Activated CD4-positive, alpha-beta T cell treated with anti-CD3 and anti-CD28 coated beads for 1 hour (primary cell): ENCODE measurements around the gene CNTNAP2.
"Not testable (repeated sequence)": the region's sequence is repeated elsewhere in the genome, so short reads cannot be mapped to it uniquely, and the experiment has no call there.

Source experiments
- DNase-seq: peaks from one replicate; pipeline ENCODE4 v3.0.0-alpha.2; 2020

Gene CNTNAP2

DNA sequence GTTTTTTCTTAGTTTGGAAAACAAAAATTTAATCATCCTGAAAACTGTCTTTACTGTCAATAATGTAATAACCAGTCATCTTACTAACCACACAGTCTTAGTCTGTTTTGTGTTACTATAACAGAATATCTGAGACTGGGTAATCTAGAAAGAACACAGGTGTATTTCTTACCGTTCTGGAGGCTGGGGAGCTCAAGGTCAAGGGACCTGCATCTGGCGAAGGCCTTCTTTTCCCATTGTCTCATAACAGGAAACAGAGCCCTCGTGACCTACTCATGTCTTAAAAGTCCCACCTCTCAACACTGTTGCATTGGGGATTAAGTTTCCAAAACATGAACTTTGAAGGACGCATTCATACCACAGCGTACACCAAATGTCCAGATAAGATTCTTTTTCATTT, 932.3 kb downstream of the CNTNAP2 start:
- DNase-seq = no peak

DNA sequence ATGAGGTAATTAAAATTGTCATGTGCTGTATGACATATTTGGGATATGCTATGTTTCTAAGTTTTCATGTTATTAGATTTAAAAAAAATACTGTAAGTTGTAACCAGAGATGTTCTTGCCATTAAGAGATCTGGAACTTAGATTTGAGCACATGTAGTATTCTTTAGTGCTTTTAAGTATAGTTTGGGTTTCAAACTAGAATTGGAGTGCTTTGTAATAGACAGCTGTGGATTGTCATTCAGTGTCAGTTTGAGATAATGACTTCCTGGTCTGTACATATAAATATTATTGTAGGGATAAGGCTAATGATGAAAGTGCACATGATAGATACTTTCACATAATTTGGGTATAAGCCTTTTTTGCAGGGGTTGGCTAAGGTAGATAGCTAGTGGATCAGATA, 936.2 kb downstream of the CNTNAP2 start:
- no peak for DNase-seq

DNA sequence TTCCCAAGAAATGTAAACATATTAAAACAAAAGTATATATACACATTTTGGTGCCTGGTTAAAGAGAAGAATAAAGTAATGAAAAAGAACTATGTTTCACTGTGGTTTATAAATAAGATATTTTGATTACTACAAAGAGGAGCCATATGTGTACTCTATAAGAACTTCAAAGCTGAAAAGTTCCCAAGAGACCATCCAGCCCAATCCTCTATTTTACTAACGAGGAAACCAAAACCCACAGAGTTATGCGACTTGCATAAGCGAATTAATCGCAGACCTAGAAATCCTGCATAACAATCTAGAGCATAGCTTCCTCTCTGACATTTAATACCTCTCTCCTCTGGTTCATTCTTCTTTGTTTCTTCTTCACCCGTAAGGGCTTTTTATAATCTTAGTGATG, 937.1 kb downstream of the CNTNAP2 start:
- no peak for DNase-seq

DNA sequence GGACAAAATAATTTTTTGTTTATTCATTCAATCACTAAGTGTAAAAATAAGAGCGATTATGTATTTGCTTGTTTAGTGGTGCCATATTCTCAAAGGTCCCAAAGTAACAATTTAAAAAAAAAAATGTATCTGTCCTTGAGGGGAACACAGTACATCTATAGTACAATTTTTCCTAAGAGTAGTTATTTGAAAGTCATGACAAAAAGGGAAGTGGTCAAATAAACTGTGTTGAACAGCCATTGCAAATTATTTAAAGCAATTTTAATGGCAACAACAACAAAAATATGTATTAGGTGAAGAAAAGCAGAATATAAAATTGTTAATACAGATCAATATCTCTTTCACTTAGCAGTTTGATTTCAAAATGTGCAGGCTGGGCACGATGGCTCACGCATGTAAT, 943.5 kb downstream of the CNTNAP2 start:
- no peak for DNase-seq

DNA sequence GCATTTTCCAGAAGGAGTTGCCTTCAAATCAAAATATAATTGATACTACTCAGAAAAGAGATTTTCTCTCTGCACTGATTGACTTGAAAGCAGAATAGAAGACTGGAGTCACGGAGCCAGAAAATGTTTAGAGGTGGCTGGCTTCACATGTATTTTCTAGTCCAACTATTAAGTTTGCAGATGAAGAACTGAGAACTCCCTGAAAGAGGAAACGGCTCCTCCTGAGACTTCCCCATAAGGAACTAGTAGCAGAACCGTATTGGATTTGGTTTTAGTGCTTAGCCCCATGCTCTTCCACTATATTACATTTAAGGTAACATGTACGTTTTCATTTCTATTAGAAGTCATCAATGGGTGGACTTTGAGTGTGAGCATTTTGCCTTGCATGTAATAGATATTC, 946.3 kb downstream of the CNTNAP2 start:
- DNase-seq = no peak

DNA sequence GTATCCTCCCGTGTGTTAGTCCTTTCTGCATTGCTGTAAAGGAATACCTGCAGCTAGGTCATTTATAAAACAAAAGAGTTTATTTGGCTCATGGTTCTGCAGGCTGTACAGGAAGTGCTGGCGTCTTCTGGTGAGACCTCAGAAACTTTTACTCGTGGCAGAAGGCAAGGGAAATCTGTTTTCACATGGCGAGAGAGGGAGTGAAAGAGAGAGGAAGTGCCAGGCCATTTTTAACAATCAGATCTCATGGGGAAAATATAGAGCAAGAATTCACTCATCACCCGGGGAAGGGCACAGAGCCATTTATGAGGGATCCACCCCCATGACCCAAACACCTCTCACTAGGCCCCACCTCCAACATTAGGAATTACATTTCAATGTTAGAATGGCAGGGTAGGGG, 952.2 kb downstream of the CNTNAP2 start:
- DNase-seq = no peak

DNA sequence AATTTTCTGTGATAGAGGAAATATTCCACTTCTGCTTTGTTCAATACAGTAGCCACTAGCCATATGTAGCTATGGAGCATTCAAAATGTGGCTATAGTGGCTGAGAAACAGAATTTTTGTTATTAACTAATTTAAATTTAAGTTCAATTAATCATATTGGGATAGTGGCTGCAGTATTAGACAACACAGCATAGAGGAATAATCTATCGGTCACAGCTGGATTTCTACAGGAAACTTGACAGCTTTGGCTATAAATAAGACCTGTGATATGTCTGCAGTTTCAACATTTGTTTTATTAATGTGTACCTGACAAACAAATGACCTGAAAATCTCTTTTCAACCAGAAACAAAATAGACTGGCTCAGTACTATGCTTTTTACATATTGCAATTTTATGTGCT, 953.2 kb downstream of the CNTNAP2 start:
- no peak for DNase-seq

DNA sequence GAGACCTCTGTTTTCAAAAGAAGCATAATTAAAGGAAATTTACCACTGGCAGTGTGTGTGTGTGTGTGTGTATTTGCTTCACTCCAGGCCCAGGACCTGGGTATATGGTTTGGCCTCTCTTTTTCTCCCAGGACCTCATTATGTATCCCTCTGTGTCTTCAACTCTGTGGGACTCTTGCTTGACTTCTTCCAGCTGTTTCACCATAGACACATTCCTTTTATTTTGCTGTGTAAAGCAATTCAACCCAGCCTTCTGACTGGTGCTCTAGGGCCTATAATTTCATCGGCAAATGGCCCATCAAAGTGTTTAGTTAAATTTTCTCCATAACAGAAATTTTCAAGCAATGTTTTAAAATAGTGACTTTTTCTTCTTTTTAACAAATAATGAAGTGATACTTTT, 954.3 kb downstream of the CNTNAP2 start:
- no peak for DNase-seq

DNA sequence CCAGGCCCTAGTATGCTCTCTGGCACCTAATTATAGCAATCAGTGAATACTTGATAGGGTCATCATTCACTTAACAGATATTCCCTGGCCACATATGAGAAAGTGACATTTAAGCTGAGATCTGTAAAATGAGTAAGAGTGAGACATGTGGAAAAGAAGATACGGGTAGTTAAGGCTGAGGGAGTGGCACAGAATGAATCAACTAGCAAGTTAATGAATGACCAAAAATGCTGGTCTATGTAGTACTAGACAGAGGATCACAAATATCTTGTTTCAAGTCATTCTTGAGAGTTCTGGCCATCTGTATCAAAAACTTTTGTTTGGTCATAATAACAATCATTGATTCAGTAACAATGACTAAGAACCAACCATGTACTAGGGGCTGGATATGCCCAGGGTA, 954.9 kb downstream of the CNTNAP2 start:
- DNase-seq = no peak

DNA sequence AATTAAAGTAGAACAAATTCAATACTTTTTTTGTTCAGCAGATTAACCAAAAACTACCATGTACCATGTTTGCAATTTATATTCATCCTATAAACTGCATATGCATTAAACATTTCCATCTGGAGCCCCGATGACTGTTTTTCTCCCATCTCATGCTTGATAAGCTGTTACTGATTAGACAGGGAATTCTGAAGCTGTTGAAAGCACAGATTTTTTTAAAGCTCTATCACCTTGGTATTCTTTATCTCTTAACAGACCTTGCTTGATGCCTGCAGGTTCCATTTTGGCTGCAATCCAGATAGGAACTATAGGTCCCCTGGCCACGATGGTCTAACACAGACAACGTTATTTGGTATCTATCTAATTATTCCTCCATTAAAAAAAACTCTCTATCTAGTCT, 961.7 kb downstream of the CNTNAP2 start:
- no peak for DNase-seq

DNA sequence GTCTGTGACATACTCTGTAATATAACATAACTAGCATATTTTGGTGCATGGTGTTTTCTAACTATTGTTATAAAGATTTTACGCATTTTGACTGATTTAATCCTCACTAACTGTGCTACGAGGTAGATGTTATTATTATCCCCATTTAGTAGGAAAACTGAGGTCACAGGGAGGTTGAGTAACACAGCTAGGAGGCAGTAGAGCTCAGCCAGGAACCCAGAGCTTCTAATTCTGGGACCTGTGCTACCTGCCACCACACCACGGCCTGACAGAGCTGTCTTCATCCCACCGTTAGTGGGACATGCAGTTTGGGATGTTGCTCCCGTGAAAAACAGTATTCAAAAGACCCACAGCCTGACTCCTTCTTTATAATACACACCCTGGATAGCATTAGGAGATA, 962.5 kb downstream of the CNTNAP2 start:
- DNase-seq = no peak

DNA sequence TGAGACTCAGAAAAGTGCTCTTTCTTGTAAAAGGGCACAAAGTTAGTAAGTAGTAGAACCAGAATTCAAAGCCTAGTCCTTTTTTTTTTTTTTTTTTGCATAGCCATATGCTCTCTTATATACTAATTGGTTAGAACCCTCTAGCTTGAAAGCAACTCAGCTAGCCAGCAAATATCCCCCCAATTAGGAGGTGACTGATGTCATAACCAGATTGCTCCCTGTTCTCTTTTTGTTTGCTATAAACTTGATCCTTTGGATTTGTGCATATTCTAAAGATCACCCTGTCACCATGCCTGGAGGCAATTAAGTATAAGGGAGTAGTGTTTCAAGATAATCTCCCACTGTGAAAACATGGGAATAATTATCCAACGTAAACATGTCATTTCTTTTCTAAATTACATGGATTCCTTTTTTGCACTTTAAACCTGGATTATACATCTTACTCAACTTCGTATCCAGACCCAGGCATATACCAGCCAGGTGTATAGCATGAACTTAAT, 963.4 kb downstream of the CNTNAP2 start:
- DNase-seq = no peak

DNA sequence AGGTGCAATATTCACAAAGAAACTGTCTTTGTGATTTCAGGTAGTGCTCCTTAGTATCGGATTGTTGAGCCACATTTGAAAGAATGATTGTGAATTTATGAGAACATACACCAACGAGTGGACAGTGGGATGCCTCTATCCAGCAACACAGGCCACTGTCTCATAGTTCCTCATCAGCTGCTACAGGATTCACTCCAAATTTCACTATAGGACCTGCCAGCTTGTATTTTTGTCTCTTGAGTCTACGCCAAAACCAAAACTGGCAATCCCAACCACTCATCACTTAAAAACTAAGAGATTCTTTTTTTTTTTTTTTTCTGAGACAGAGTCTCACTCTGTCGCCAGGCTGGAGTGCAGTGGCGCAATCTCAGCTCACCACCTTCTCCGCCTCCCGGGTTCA, 964.5 kb downstream of the CNTNAP2 start:
- no peak for DNase-seq

DNA sequence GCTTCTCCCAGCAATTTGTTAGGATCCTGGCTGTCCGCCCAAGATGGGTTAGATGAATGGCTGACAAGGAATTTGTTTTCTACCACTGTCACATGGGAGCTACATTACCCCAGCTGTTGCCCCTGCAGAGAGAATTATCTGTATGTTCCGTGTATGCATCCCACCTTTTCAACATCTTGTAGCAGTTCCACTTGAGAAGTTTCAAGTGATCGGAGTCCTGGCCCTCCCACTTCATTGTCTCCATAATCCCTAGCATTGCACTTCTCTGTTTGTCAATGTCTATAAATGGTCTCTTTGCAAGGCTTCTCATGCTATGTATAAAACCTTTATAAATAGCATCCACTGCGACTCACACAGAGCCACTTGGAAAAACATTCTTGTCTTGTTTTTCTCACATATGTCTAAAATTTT, 972.5 kb downstream of the CNTNAP2 start:
- DNase-seq = no peak

DNA sequence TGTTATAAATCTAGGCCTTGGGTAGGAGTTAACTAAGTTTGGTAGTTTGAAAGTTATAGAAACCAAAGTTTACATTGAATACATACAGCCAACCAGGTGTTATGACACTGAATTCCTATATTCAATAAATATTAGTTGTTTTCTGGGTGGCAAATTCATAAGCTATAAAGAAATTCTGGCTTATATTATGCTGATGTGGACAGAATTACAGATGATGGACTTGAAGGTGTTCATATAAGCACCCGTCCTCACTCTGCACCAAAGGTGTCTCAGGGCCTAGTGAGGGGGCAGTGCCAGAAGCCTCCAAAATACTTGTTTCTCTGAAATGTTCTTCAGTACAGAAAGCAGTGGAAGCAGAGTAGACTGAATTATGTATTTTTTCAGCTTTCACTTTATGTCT, 973.0 kb downstream of the CNTNAP2 start:
- no peak for DNase-seq

DNA sequence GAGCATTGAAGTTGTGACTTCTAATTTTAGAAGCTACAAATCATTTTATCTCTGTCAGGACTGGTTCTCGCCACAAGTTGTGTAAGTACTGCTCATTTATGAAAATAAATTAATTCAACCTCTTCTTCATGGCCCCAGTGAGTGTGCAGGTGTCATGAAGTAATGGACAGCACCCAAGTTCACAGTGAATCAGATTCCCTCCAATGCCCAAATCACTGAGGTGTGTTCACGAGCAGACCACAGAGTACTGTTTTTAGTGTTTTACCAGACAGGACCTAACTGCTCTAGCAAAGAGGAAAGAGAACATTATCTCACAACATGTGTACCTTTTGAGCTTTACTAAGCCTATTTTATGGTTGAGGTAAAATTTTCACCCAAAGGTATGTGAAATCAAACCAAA, 980.0 kb downstream of the CNTNAP2 start:
- no peak for DNase-seq

DNA sequence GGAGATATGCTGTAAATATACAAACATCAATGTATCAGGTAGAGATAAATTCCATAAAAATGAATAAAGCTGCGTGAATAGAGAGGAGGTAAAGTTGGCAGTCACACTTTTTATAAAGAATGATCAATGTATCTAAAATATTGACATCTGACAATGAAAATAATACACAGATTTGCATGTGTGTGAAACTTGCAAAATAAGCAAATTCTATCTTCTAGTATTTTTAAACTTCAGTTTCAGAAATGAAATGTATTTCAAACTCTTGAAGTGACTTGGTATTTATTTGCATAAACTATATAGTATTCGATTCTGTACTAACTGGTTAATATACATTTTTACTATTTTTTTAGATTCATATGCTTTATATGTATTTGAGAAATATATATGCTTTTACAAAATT, 986.6 kb downstream of the CNTNAP2 start:
- no peak for DNase-seq

DNA sequence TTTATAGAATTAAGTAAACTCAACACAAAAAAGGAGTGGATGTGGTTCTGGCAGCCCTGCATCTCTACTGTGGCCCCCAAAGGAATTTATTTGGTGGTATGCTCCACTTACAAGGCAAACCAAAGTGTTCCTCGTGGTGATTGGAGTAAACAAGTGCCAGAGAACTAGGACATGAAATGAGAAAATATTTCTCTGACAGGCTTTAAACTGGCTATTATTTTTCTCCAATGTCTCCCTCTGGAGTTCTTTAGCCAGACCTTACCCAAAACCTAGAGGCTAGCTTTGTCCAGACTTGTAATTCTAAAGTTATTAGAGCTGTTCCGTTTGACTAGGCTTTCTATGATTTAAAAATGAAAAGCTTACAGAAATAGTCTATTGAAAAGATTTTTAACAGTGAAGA, 990.1 kb downstream of the CNTNAP2 start:
- DNase-seq = no peak

DNA sequence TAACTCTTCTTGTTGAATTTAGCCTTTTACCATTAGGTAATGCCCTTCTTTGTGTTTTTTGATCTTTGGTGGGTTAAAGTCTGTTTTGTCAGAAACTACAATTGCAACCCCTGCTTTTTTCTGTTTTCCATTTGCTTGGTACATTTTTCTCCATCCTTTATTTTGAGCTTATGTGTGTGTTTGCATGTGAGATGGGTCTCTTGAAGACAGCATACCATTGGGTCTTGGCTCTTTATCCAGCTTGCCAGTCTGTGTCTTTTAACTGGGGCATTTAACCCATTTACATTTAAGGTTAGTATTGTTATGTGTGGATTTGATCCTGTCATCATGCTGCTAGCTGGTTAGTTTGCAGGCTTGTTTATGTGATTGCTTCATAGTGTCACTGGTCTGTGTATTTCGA, 997.9 kb downstream of the CNTNAP2 start:
- not testable (repeated sequence) for DNase-seq

DNA sequence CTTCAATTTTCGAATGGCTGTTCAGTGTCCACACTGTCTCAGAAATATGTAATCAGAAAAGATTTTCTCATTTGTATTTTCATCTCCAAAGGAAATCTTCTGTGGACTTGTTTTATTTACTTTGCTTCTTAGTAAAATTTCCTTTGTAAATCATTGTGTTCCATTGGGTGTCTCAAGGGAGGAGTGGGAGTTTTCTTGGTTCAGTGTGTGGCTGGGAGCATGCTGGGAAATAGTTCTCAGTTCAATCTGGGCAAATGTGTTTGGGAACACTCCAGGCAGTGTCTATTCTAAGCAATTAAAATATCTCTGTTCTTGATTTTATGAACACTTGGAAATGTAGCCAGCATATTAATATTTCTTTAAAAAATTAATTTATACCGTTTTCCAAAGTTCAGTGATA, 1019.8 kb downstream of the CNTNAP2 start:
- no peak for DNase-seq

DNA sequence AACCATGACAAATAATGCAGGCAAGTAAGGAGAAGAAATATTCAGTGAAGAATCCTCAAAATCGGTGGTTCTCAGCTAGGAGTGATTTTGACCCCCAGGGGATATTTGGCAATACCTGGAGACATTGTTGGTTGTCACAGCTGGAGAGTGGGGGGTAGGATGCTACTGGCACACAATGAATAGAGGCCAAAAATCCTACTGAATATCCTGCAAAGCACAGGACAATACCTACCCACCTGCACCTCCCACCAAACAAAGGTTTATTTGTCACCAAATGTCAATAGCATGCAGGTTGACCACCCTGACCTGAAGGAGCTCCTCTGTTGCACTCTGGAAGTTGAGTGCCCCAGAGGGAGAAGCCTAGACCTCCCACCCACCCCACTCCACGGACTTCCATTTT, 1028.6 kb downstream of the CNTNAP2 start:
- no peak for DNase-seq

DNA sequence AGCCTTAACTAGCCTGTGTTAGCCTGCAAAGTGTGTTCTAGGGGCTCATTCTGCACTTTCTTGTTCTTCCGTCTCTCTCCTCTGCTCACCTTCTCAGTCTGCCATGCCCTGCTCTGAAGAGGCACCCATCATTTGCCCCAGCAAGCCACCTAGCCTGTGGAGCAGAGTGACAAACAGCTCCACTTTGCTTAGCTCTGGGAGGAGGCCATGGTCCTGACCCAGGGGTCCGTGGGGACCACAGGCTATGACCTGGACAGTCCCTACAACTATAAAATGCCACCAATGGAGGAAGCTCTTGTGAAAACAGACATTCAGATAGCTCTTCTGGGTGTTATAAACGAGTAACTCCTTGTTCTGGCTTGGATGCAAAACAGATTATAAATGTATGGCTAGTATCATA, 1029.6 kb downstream of the CNTNAP2 start:
- DNase-seq = no peak

DNA sequence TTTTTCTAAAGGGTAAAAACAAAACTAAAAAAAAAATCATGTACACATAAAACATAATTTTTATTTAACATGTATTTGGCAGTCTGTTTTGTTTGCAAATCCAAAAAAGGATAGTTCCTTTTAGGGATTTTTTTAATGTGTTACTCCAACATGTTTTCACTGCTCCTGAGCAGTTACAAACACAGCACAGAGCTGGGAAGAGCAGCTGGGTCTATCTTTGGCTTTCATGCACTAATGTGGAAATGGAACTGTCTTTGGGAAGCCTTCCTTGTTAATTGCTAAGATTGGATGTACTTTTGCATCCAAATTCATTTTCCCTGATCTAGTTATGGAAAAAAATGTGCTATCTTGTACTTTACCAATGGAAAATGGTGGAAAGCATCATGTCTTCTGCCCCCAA, 1035.1 kb downstream of the CNTNAP2 start:
- no peak for DNase-seq

DNA sequence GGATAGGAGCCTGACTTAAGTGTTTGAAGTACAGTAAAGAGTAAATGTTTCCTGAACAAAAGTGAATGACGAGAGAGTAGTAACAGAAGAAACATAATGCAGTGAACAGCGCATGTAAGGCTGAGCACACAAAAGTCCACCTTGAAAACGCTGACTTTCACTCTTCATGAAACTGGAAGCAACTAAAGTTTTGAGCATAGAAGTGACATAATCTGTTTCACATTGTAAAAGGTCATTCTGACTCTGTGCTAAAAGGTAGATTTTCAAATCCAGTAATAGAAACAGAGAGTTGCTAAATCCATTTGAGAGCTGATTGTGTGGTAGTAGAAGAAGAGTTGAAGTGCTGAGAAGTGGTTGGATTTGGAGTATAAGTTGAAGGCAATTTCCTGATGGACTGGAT, 1037.0 kb downstream of the CNTNAP2 start:
- DNase-seq = no peak

DNA sequence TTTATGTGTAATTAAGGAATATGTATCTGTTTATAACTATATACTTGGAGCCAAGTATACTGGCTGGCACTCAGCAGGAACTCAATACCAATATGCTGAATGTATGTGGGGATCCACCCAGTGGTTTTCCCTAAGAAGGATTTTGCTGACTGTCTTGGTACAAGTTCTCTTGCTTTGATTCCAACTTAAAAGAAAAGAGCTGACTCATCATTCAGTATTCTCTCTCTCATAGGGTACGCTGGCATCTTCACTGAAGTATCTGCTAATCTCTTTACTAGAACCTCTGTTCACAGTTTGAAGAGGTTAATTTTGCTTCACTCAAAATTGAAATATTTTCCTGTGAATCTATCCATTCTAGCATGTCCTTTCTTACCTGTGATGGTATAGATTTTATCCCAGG, 1044.8 kb downstream of the CNTNAP2 start:
- DNase-seq = no peak

DNA sequence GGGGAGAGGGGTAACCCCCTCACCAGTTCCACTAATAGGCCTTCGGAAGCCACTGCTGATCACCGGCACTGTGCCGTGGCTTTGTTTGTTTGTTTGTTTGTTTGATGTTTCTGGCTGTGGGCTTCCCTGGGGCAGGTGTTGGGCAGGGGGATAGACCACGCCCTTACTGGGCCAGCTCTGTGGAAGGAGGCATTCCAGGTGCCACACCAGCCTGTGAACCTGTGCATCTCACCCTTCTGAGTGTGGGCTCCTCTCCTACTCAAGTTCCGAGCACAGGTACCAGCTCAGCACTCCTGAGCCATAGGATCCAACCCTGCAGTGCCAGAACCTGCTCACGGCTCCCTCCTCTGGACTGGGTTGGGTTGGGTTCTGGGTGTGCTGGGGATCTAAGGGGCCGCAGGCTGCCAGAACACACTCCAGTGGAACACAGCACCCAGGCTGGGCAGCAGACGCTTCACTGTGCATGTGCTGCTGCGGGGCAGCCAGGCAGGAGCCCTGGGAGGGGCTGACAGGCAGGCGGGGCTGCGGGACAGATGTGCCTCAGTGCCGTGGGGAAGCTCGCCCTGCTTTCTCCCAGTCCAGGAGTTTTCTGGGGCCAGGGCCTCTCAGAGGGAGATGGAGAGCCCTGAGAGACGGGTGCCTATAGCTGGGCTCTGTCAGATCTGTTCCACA, 1053.9 kb downstream of the CNTNAP2 start:
- no peak for DNase-seq
